Calu3 (cell line): ENCODE results near the gene COPA. TPM values are rescaled to one million over a fixed set of nuclear protein-coding genes. Genes with fewer than 3 reads are reported as not detected.

Experiments
- BruUV-seq: library from RNA; stranded (reverse); fragments of 400-500 nt; replicated peaks from 2 replicates; lab custom pipeline; 2021; lab: Mats Ljungman, UMichigan
- CTCF ChIA-PET: fragments of 300-600 bp; sonication (Branson Sonifier 250); formaldehyde crosslinking; loops from one replicate; lab custom pipeline; 2022; ENCODE audit warnings: antibody characterized with exemption; lab: Charles Lee
- DNase-seq: peaks from one replicate; pipeline ENCODE4 v3.0.0; 2022
- H3K27ac Mint-ChIP-seq: one replicate; pipeline ENCODE4 v1.8.0; 2022; ENCODE audit warnings: mixed read lengths; ENCODE audit not compliant: unreplicated experiment
- H3K27me3 Mint-ChIP-seq: one replicate; pipeline ENCODE4 v1.8.0; 2022; ENCODE audit warnings: mixed read lengths; ENCODE audit not compliant: unreplicated experiment
- H3K36me3 Mint-ChIP-seq: one replicate; pipeline ENCODE4 v1.8.0; 2022; ENCODE audit warnings: mild to moderate bottlenecking, moderate library complexity, mixed read lengths; ENCODE audit not compliant: insufficient read depth, unreplicated experiment
- H3K4me1 Mint-ChIP-seq: one replicate; pipeline ENCODE4 v1.8.0; 2022; ENCODE audit warnings: mild to moderate bottlenecking, low read depth, mixed read lengths; ENCODE audit not compliant: unreplicated experiment
- H3K4me3 Mint-ChIP-seq: one replicate; pipeline ENCODE4 v1.8.0; 2022; ENCODE audit warnings: mild to moderate bottlenecking, low read depth, moderate library complexity, mixed read lengths; ENCODE audit not compliant: unreplicated experiment
- H3K9me3 Mint-ChIP-seq: one replicate; pipeline ENCODE4 v1.8.0; 2022; ENCODE audit warnings: low read depth, mixed read lengths; ENCODE audit not compliant: unreplicated experiment
- CTCF ChIP-seq: fragments of 200-600 bp; IDR thresholded peaks from one replicate; pipeline ENCODE4 v1.8.0; 2022; ENCODE audit warnings: antibody characterized with exemption; ENCODE audit not compliant: unreplicated experiment
- intact Hi-C: fragments of 100-400 bp; cut with micrococcal nuclease; formaldehyde crosslinking; loops from one replicate; pipeline ENCODE4 v1.10.0; 2022; ENCODE audit not compliant: unreplicated experiment
- total RNA-seq: library from RNA; stranded (reverse); gene quantifications from 2 replicates; pipeline ENCODE4 v1.2.3, GENCODE V29; 2022

COPA gene
- total RNA-seq, 1 experiment from 2014 or later, result 208 TPM

GRCh38 chr1:160285506-160285905, 57.5 kb downstream of the COPA start:
- H3K27me3 Mint-ChIP-seq, result no peaks in the 10 kb centered on the region
- H3K27ac Mint-ChIP-seq, result peak overlapping the region; percentile 95
- DNase-seq, result no peak
- H3K9me3 Mint-ChIP-seq, result no peaks in the 10 kb centered on the region
- peak overlapping the region; percentile 89 for H3K4me3 Mint-ChIP-seq
- BruUV-seq, result no TSS peak
- peaks cover 17% of the 10 kb centered on the region for H3K4me1 Mint-ChIP-seq
- CTCF ChIA-PET, result interaction anchor here (0.9 to 2.1 kb wide), 6 partner anchors 23 to 187 kb away, joined by 3 to 8 read pairs (median 4); partner anchors contain the start of genes DCAF8 and IGSF8
- intact Hi-C loops, result loop anchor here (5.0 kb wide), 1 partner anchor 1153 kb away; no protein-coding TSS in a partner anchor
- TF ChIP-seq CTCF, result no peak
- H3K36me3 Mint-ChIP-seq, result peaks cover 58% of the 10 kb centered on the region

GRCh38 chr1:160284782-160285344, 58.2 kb downstream of the COPA start, which contains the start of gene PEX19:
Gene PEX19 (minus strand): TSS chr1:160285133. CDS start chr1:160285124, 9 bp downstream.
- TSS peak; percentile 59 for BruUV-seq
- intact Hi-C loops, result loop anchor here (5.0 kb wide), 1 partner anchor 1153 kb away; no protein-coding TSS in a partner anchor
- H3K4me1 Mint-ChIP-seq, result peaks cover 17% of the 10 kb centered on the region

GRCh38 chr1:160284220-160284781, 58.7 kb downstream of the COPA start:
- H3K36me3 Mint-ChIP-seq, result peaks cover 61% of the 10 kb centered on the region
- TF ChIP-seq CTCF, result no peak
- TSS peak; percentile 71 for BruUV-seq
- peak overlapping the region; percentile 95 for H3K27ac Mint-ChIP-seq
- no peaks in the 10 kb centered on the region for H3K27me3 Mint-ChIP-seq
- no peaks in the 10 kb centered on the region for H3K9me3 Mint-ChIP-seq
- intact Hi-C loops, result no loop called here
- DNase-seq, result peak; percentile 26
- CTCF ChIA-PET, result interaction anchor here (0.9 to 2.1 kb wide), 5 partner anchors 32 to 186 kb away, joined by 3 to 8 read pairs (median 4); partner anchors contain the start of gene IGSF8
- H3K4me1 Mint-ChIP-seq, result peaks cover 17% of the 10 kb centered on the region
- peak overlapping the region; percentile 89 for H3K4me3 Mint-ChIP-seq

More at GRCh38 chr1:160284782-160285344, 58.2 kb downstream of the COPA start, which contains the start of gene PEX19:
- peak; percentile 97 for DNase-seq
- TF ChIP-seq CTCF, result no peak
- Mint-ChIP-seq H3K36me3 (peaks cover 58% of the 10 kb centered on the region), H3K9me3 (no peaks in the 10 kb centered on the region), H3K4me3 (peak within 1 kb of the TSS; percentile 89), H3K27ac (peak within 1 kb of the TSS; percentile 95), H3K27me3 (no peaks in the 10 kb centered on the region)
- CTCF ChIA-PET, result interaction anchor here (0.9 to 2.1 kb wide), 6 partner anchors 23 to 186 kb away, joined by 3 to 8 read pairs (median 4); partner anchors contain the start of genes DCAF8 and IGSF8

GRCh38 chr1:160282807-160283206, 60.2 kb downstream of the COPA start:
- intact Hi-C loops, result no loop called here
- TF ChIP-seq CTCF, result no peak
- CTCF ChIA-PET, result no interaction called here
- Mint-ChIP-seq H3K36me3 (peaks cover 57% of the 10 kb centered on the region), H3K27me3 (no peaks in the 10 kb centered on the region), H3K27ac (no peak overlapping the region), H3K4me1 (peaks cover 17% of the 10 kb centered on the region), H3K4me3 (no peak overlapping the region), H3K9me3 (no peaks in the 10 kb centered on the region)
- no TSS peak for BruUV-seq
- DNase-seq, result no peak
